Effector memory CD8-positive, alpha-beta T cell (primary cell): ENCODE results near the gene KIF15.
A peak's percentile ranks its signal among the peaks of the same experiment; 100 is the strongest.
"Not testable (repeated sequence)": the region's sequence is repeated elsewhere in the genome, so short reads cannot be mapped to it uniquely, and the experiment has no call there.

ENCODE experiments used
- ATAC-seq: fragments of 150-1000 bp; cut with Tn5 transposase; replicated peaks from 2 replicates; pipeline ENCODE4 v1.10.0; 2021; ENCODE audit warnings: mild to moderate bottlenecking, moderate library complexity
- DNase-seq, 3 experiments: peaks; one replicate each; pipeline ENCODE4 v3.0.0; 2021
- H3K27ac Mint-ChIP-seq, 2 donors: one replicate each; pipeline ENCODE4 v1.8.0; 2022; ENCODE audit warnings: mild to moderate bottlenecking in 2 of 2, mixed read lengths in 2 of 2, moderate library complexity in 2 of 2
- H3K27me3 Mint-ChIP-seq, 2 donors: one replicate each; pipeline ENCODE4 v1.8.0; 2022; ENCODE audit warnings: mixed read lengths in 2 of 2
- H3K36me3 Mint-ChIP-seq: one replicate; pipeline ENCODE4 v1.8.0; 2022; ENCODE audit warnings: mild to moderate bottlenecking, moderate library complexity, mixed read lengths; ENCODE audit not compliant: insufficient read depth
- H3K4me1 Mint-ChIP-seq, 2 donors: one replicate each; pipeline ENCODE4 v1.8.0; 2022; ENCODE audit warnings: low read depth in 2 of 2, mixed read lengths in 2 of 2
- H3K4me3 Mint-ChIP-seq, 2 donors: one replicate each; pipeline ENCODE4 v1.8.0; 2022; ENCODE audit warnings: mild to moderate bottlenecking in 2 of 2, mixed read lengths in 2 of 2, moderate library complexity in 2 of 2
- H3K9me3 Mint-ChIP-seq, 2 donors: one replicate each; pipeline ENCODE4 v1.8.0; 2022; ENCODE audit warnings: mixed read lengths in 2 of 2

Gene KIF15

GRCh38 chr3:44832965-44833364 lies 71.4 kb downstream of the KIF15 start:
- H3K9me3 Mint-ChIP-seq: no peaks in the 10 kb centered on the region
- H3K27ac Mint-ChIP-seq: no peak overlapping the region
- ATAC-seq: no peak
- peaks cover 8% of the 10 kb centered on the region for H3K36me3 Mint-ChIP-seq
- H3K4me1 Mint-ChIP-seq: no peaks in the 10 kb centered on the region
- DNase-seq: no peak
- no peaks in the 10 kb centered on the region for H3K27me3 Mint-ChIP-seq
- no peak overlapping the region for H3K4me3 Mint-ChIP-seq

- Mint-ChIP-seq H3K36me3 (peaks cover 8% of the 10 kb centered on the region), H3K9me3 (peaks cover 0 to 2% of the 10 kb centered on the region in 2 donors), H3K27me3 (no peaks in the 10 kb centered on the region), H3K4me3 (no peak overlapping the region), H3K4me1 (no peaks in the 10 kb centered on the region), H3K27ac (no peak overlapping the region)
- DNase-seq: no peak
- ATAC-seq: no peak
These were observed 71.8 kb downstream of the KIF15 start for GRCh38 chr3:44833394-44833793.

DNA sequence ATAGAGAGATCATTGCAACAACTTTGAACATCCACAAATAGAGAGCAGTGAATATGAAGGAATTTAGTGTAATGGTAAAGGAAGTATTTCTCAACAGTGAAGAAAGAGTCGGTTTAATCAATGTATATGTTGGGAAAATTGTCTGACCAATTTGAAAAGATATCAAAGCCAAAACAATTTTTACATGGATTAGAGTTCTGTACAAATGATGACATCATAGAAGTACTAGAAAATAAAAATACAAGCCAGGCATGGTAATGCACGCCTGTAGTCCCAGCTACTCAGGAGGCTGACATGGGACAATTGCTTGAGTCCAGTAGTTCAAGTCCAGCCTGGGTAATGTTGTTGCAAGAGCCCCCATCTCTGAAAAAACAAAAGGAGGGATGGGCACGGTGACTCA lies 74.1 kb downstream of the KIF15 start:
- Mint-ChIP-seq H3K27ac (no peak overlapping the region), H3K9me3 (peaks cover 0 to 2% of the 10 kb centered on the region in 2 donors), H3K4me1 (no peaks in the 10 kb centered on the region), H3K27me3 (no peaks in the 10 kb centered on the region), H3K4me3 (no peak overlapping the region), H3K36me3 (no peaks in the 10 kb centered on the region)
- DNase-seq: no peak
- no peak for ATAC-seq

DNA sequence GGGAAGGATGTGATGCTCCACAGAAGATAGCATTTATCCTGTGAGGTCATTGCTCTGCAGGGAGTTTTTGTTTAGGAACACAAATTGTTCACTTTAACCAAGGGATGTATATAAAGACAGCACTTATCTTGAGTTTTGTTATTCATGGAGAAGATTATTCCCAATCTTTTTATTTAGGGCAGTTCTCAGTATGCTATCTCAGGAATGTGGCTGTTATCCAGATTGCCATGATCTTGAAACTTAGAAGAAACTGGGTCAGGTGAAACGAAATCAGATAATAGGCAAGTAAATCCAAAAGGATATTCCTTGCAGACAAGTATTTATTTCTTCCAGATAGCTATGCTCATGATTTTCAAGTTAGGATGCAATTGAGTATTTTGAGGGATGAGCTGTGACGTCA lies 80.8 kb downstream of the KIF15 start:
- no peaks in the 10 kb centered on the region for H3K36me3 Mint-ChIP-seq
- no peaks in the 10 kb centered on the region for H3K27me3 Mint-ChIP-seq
- H3K27ac Mint-ChIP-seq: no peak overlapping the region
- no peak overlapping the region for H3K4me3 Mint-ChIP-seq
- H3K9me3 Mint-ChIP-seq: peaks cover 0 to 2% of the 10 kb centered on the region in 2 donors
- DNase-seq (no peak), ATAC-seq (no peak)
- no peaks in the 10 kb centered on the region for H3K4me1 Mint-ChIP-seq

GRCh38 chr3:44845528-44846520 lies 84.2 kb downstream of the KIF15 start:
- Mint-ChIP-seq H3K36me3 (no peaks in the 10 kb centered on the region), H3K4me3 (no peak overlapping the region), H3K27me3 (no peaks in the 10 kb centered on the region), H3K27ac (no peak overlapping the region), H3K4me1 (no peaks in the 10 kb centered on the region), H3K9me3 (no peaks in the 10 kb centered on the region)
- ATAC-seq (no peak), DNase-seq (no peak)

DNA sequence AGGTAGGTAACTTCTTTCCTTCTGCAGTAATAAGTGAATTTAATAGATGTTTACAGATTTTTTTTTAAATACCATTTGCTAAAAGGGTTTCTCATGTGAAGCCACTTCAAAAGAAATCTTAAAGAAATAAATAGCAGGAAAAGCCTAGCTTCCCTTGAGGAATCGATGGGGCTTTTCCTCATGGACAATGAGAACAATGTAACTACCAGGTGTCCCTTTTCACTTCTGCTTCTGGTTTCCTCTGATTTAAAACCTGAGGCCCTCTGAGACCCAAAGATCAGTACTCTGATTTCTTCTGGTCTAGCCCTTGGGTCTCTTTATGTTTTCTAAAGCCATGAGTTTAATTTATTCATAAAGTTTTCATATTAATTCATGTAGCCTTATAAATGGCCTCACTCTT lies 87.0 kb downstream of the KIF15 start:
- Mint-ChIP-seq H3K27me3 (no peaks in the 10 kb centered on the region), H3K9me3 (no peaks in the 10 kb centered on the region), H3K36me3 (no peaks in the 10 kb centered on the region), H3K4me3 (no peak overlapping the region), H3K4me1 (no peaks in the 10 kb centered on the region), H3K27ac (no peak overlapping the region)
- ATAC-seq: no peak
- DNase-seq: no peak

GRCh38 chr3:44856663-44857062 lies 95.1 kb downstream of the KIF15 start:
- not testable (repeated sequence) for H3K36me3 Mint-ChIP-seq, H3K27me3 Mint-ChIP-seq, H3K27ac Mint-ChIP-seq, H3K4me1 Mint-ChIP-seq, H3K9me3 Mint-ChIP-seq, ATAC-seq, DNase-seq, H3K4me3 Mint-ChIP-seq

GRCh38 chr3:44860117-44860516 lies 98.5 kb downstream of the KIF15 start:
- H3K4me3 Mint-ChIP-seq: peak overlapping the region; percentile 15 to 89

DNA sequence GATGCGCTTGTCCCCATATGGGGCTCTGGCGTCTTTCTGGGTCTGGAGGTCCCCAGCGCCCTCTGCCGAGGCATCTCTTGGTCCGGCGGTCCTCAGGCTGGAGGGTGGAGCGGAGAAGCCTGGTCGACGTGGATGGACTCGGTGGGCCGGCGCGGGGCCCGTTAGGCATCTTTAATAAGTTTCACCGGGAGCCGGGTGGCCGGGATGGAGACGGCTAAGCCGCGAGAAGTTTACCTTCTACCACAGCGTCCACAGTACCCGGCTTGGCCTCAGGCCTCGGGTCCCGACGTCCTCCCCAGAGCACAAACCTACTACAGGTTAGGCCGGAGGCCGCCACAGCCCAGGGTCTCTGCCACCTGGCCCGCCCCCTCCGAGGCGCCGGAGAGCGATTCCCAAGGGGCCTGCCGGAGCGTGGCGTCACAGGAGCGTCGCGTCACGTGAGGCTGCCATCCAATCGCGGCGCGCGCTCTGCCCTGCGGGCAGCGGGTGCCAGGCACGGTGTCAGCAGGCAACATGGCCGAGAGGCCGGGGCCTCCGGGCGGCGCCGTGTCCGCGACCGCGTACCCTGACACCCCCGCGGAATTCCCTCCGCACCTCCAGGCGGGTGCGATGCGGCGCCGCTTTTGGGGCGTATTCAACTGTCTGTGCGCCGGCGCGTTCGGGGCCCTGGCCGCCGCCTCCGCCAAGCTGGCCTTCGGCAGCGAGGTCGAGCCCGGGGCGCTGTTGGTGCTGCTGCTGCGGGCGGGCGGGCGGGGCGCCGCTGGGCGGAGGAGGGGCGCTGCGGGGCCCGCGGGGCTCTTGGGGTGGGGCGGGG lies 100.0 kb downstream of the KIF15 start, which contains the start of gene TMEM42:
Gene TMEM42, plus strand, starts transcription at position 501 of the 814 bp plus-strand sequence. Its CDS starts 13 bp downstream, at position 514.
- Mint-ChIP-seq H3K9me3 (no peaks in the 10 kb centered on the region), H3K36me3 (peaks cover 7% of the 10 kb centered on the region), H3K27me3 (no peaks in the 10 kb centered on the region), H3K27ac (peak within 1 kb of the TSS; percentile 95 to 98), H3K4me3 (peak within 1 kb of the TSS; percentile 86 to 89), H3K4me1 (peaks cover 37 to 41% of the 10 kb centered on the region in 2 donors)
- ATAC-seq: peak; percentile 89
- peak; percentile 81 to 85 (median 85) for DNase-seq

More at GRCh38 chr3:44860117-44860516, 98.5 kb downstream of the KIF15 start:
- Mint-ChIP-seq H3K27ac (peak overlapping the region in 1 of 2 donors; percentile 41), H3K4me1 (peaks cover 23 to 27% of the 10 kb centered on the region in 2 donors), H3K27me3 (no peaks in the 10 kb centered on the region), H3K36me3 (peaks cover 7% of the 10 kb centered on the region), H3K9me3 (no peaks in the 10 kb centered on the region)
- no peak for DNase-seq
- no peak for ATAC-seq

DNA sequence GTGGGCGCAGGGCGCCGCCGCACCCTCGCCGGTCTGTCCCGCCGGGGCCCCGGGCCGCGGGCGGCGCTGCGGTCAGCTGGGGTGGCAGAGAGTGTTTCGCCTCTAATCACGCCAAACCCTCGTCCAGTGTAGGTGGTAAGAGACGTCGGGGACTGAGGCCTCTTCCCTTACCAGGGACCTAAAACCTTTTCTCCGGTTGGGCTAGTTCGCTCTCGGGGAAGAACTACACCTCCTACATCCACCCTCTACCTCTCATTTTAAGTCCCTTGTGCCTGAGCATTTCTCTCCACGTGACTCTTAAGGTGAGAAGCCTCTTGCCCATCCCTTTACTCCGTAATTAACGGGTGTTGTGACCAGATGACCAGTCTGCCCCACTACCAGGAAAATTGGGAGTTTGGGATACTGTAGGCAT lies 100.6 kb downstream of the KIF15 start:
- no peaks in the 10 kb centered on the region for H3K27me3 Mint-ChIP-seq
- H3K4me3 Mint-ChIP-seq: peak overlapping the region; percentile 86 to 89
- H3K36me3 Mint-ChIP-seq: peaks cover 7% of the 10 kb centered on the region
- no peak for DNase-seq
- peak overlapping the region; percentile 95 to 98 for H3K27ac Mint-ChIP-seq
- H3K4me1 Mint-ChIP-seq: peaks cover 43 to 48% of the 10 kb centered on the region in 2 donors
- no peaks in the 10 kb centered on the region for H3K9me3 Mint-ChIP-seq
- peak; percentile 18 for ATAC-seq

- peak overlapping the region; percentile 11 to 24 for H3K4me3 Mint-ChIP-seq
- peak; percentile 39 for ATAC-seq
- peaks cover 45 to 51% of the 10 kb centered on the region in 2 donors for H3K4me1 Mint-ChIP-seq
These were observed 103.9 kb downstream of the KIF15 start for GRCh38 chr3:44865272-44866035.

DNA sequence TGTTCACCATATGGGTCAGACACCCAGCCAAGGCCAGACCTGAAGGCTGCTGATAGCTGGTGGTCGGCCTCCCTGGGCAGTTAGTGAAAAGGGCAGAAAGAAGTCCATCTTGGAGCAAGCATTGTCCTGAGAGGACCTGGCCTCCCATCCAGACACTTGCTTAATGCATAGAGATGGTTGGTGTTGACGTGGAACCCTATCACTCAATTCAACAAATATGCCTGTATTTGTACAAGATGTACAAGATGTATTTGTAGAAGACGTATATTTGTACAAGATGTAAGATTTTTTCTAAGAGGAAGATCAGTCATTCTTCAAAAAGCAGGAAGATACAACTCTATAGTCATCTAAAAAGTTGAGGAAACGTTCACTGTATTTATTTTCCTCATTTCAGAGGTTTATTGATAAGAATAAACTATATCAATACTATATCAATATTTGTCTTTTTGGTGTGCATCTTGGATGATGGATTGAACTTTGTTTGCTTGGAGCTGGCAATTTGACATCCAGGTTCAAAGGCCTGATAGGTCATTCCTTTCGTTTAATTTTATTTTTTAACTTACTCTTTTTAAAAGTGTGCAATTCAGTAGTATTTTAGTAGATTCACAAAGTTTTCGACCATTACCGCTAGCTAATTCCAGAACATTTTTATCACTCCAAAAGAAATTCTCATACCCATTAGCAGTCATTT lies 106.0 kb downstream of the KIF15 start:
- Mint-ChIP-seq H3K27me3 (no peaks in the 10 kb centered on the region), H3K4me3 (peak overlapping the region in 1 of 2 donors; percentile 3), H3K27ac (peak overlapping the region; percentile 86 to 92), H3K9me3 (no peaks in the 10 kb centered on the region), H3K4me1 (peaks cover 40 to 44% of the 10 kb centered on the region in 2 donors), H3K36me3 (no peaks in the 10 kb centered on the region)
- DNase-seq (no peak), ATAC-seq (no peak)

More at GRCh38 chr3:44865272-44866035, 103.9 kb downstream of the KIF15 start:
- no peaks in the 10 kb centered on the region for H3K27me3 Mint-ChIP-seq
- H3K9me3 Mint-ChIP-seq: no peaks in the 10 kb centered on the region
- H3K36me3 Mint-ChIP-seq: peaks cover 7% of the 10 kb centered on the region
- peak overlapping the region; percentile 86 to 92 for H3K27ac Mint-ChIP-seq
- DNase-seq: no peak
